ENCODE measurements around the gene PDRG1. TPM values are rescaled to one million over a fixed set of nuclear protein-coding genes. Genes with fewer than 3 reads are reported as not detected.

Gene PDRG1
- total and polyA plus RNA-seq, 2 donors (not counting 3 experiments of a cell fraction or from before 2014, with no cell fraction given): 14.6 to 17.0 TPM

DNA sequence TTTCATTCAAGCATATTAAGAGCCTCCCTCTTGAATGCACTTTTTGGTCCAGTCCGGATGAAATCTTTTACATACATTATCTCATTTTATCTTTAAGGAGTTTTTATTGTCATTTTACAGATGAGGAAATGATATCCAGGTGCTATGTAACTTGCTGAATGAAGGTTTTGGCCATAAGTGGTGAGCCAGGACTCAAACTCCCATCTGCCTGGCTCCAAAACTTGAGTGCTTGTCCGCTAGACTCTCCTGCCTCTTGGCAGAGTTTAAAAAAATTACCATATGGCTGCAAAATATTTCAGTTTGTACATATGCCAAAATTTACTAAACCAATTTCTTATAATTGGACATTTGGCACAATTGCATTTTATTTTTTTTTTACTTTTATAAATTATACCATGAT lies 12.2 kb downstream of the PDRG1 start:
- H3K27ac ChIP-seq (ENCODE audit: insufficient read depth, low read depth, low read length): no peak overlapping the region
- no peaks in the 10 kb centered on the region for H3K9me3 ChIP-seq (replicated peaks; ENCODE audit: control insufficient read depth, insufficient read depth, low read length)
- no peaks in the 10 kb centered on the region for H3K27me3 ChIP-seq (ENCODE audit: control insufficient read depth in 2 of 2, insufficient read depth in 2 of 2, low read length in 2 of 2)
- intact Hi-C loops (cut with micrococcal nuclease): no loop called here
- ChIA-PET CTCF (no interaction called here), POLR2A (no interaction called here)
- no peak overlapping the region for H2AFZ ChIP-seq (ENCODE audit: low read depth, low read length)
- no peaks in the 10 kb centered on the region for H3K4me1 ChIP-seq (ENCODE audit: control insufficient read depth, extremely low read depth, insufficient read depth, low read length)
- no peak overlapping the region for H3K4me3 ChIP-seq (replicated peaks in 1 of 3; ENCODE audit: insufficient read depth in 1 of 3, low read depth in 1 of 3, low read length in 3 of 3)
- H3K9ac ChIP-seq (replicated peaks; ENCODE audit: extremely low read depth, insufficient read depth, low read length): no peak overlapping the region
- no peaks in the 10 kb centered on the region for H3K79me2 ChIP-seq (ENCODE audit: control insufficient read depth, insufficient read depth, low read length)
- H4K20me1 ChIP-seq (replicated peaks; ENCODE audit: control insufficient read depth, extremely low read depth, insufficient read depth, low read length): no peaks in the 10 kb centered on the region
- H3K9me1 ChIP-seq (replicated peaks; ENCODE audit: control insufficient read depth, extremely low read depth, insufficient read depth, low read length): no peaks in the 10 kb centered on the region
- FAIRE-seq (no peak), DNase-seq (ENCODE audit: low read depth, low spot score) (no peak)
- no peak for TF ChIP-seq MYC (IDR thresholded peaks at IDR 0.05; ENCODE audit: low read depth, low read length)
- no peak for TF ChIP-seq POLR2AphosphoS5 (IDR thresholded peaks at IDR 0.05; ENCODE audit: insufficient read depth, low read depth, low read length)
- no peak for TF ChIP-seq GATA2 (IDR thresholded peaks at IDR 0.05; ENCODE audit: insufficient read depth, insufficient read length, low read depth, low read length)
- TF ChIP-seq POLR2A (IDR thresholded peaks at IDR 0.05; ENCODE audit: low read depth, low read length): no peak
- TF ChIP-seq FOS (IDR thresholded peaks at IDR 0.05; ENCODE audit: borderline replicate concordance, insufficient read depth, low read length): no peak
- TF ChIP-seq, protein P1, sequence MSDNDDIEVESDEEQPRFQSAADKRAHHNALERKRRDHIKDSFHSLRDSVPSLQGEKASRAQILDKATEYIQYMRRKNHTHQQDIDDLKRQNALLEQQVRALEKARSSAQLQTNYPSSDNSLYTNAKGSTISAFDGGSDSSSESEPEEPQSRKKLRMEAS (IDR thresholded peaks at IDR 0.05; ENCODE audit: insufficient read depth, insufficient read length): no peak
- TF ChIP-seq, protein P2, sequence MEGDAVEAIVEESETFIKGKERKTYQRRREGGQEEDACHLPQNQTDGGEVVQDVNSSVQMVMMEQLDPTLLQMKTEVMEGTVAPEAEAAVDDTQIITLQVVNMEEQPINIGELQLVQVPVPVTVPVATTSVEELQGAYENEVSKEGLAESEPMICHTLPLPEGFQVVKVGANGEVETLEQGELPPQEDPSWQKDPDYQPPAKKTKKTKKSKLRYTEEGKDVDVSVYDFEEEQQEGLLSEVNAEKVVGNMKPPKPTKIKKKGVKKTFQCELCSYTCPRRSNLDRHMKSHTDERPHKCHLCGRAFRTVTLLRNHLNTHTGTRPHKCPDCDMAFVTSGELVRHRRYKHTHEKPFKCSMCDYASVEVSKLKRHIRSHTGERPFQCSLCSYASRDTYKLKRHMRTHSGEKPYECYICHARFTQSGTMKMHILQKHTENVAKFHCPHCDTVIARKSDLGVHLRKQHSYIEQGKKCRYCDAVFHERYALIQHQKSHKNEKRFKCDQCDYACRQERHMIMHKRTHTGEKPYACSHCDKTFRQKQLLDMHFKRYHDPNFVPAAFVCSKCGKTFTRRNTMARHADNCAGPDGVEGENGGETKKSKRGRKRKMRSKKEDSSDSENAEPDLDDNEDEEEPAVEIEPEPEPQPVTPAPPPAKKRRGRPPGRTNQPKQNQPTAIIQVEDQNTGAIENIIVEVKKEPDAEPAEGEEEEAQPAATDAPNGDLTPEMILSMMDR (IDR thresholded peaks at IDR 0.05; ENCODE audit: extremely low read depth in 1 of 2, insufficient read depth in 1 of 2, low read depth in 1 of 2, low read length in 2 of 2): no peak
- no peak for TF ChIP-seq EZH2 (IDR thresholded peaks at IDR 0.05; ENCODE audit: borderline replicate concordance, low read depth, low read length, severe bottlenecking)
- no peak for TF ChIP-seq JUN (IDR thresholded peaks at IDR 0.05; ENCODE audit: borderline replicate concordance, insufficient read depth, insufficient read length, low read depth)
- no TSS peak for BruUV-seq (replicated peaks)
- dilution Hi-C loops (cut with MboI; ENCODE audit: extremely low pct_ligation_motif_present, low sequenced_read_pairs): no loop called here
- H3K36me3 ChIP-seq (ENCODE audit: control insufficient read depth in 2 of 2, extremely low read depth in 1 of 2, insufficient read depth in 2 of 2, low read length in 2 of 2): peaks cover 0 to 2% of the 10 kb centered on the region in 2 experiments
- H3K4me2 ChIP-seq (ENCODE audit: insufficient read depth, low read length): no peak overlapping the region
